HL-60/S4 (cell line): ENCODE results near the gene SERPINB8.
"Not testable (repeated sequence)": the region's sequence is repeated elsewhere in the genome, so short reads cannot be mapped to it uniquely, and the experiment has no call there.

ENCODE experiments used
- in situ Hi-C: fragments of 300-500 bp; cut with MboI; formaldehyde crosslinking; loops from 2 replicates; pipeline ENCODE4 v1.14.3; 2022; ENCODE audit warnings: low sequenced_read_pairs

SERPINB8 gene

GRCh38 chr18:63969942-63970808 lies at the start of gene SERPINB8:
Gene SERPINB8 (plus strand): TSS chr18:63970081. CDS start chr18:63978309, 8,228 bp downstream.
- in situ Hi-C loops: no loop called here

- in situ Hi-C loops: no loop called here
Observed at GRCh38 chr18:63922049-63922448, 47.8 kb upstream of the SERPINB8 start.

DNA sequence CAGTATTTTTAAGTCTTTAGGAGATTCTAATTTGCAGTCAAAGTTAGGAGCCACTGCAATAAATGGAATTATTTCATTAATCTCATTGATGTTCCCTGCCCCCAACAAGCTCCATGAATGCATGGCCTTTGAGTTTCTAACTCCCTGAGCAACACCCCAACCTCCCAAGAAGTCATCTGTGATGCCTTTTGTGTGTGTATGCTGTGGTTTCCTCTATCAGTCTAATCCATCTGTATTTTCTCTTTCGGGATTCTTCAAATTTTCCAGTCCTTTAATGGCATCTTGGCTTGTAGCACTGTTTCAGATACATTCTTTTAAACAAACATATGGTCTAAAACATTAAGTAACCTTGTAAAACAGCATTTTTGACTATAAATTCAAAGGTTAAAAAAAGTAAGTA lies 45.3 kb upstream of the SERPINB8 start:
- in situ Hi-C loops: no loop called here

GRCh38 chr18:63928331-63928730 lies 41.5 kb upstream of the SERPINB8 start:
- in situ Hi-C loops: no loop called here

GRCh38 chr18:63929369-63929768 lies 40.5 kb upstream of the SERPINB8 start:
- in situ Hi-C loops: not testable (repeated sequence)

DNA sequence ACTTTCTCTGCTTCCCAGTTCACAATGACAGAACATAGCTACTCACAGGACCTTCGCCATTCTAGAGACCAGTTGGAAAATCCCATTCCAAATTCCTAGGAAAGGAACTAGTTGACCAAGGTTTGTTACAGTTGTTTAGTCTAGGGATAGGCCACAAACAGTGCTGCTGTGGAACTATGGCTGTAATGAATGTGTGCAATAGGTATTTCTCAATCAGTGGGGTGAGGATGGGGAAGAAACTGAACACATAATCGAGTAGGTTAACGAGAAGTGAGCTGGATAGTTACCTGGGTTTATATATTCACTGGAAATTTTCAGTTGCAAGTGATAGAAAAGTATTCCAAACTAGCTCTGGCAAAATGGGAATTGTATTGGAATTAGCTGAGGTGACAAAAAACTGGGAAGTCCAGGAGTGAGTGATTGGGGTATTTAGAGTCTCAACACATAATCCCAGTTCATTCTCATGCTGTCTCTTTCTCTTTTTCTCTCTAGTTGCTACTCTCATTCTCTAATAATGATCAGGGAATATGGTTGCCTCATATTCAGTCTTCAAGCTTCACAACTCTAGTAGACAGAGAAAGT lies 39.0 kb upstream of the SERPINB8 start:
- in situ Hi-C loops: no loop called here

- in situ Hi-C loops: no loop called here
Observed at GRCh38 chr18:63936156-63936931, 33.5 kb upstream of the SERPINB8 start.

DNA sequence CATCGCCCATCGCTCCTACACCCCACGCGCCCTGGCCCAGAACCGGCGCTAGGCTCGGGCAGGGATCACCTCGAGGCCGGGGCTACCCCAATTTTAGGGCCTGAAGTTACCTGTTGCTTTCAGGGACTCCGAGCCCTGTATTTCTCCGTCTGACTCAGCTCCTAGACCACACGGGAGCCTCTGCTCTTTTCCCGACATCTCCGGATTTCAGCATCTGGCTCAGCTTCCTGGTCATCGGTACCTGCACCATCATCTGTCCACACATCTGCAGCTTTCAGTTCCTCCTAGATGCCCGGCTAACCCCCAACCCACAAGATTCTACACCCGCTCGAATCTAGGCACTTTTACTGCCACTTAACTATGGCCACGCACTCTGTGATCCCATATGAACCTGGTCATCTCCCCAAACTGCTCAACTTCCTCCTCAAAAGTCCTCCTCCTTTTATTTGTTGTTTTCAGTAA lies 32.9 kb upstream of the SERPINB8 start:
- in situ Hi-C loops: no loop called here

DNA sequence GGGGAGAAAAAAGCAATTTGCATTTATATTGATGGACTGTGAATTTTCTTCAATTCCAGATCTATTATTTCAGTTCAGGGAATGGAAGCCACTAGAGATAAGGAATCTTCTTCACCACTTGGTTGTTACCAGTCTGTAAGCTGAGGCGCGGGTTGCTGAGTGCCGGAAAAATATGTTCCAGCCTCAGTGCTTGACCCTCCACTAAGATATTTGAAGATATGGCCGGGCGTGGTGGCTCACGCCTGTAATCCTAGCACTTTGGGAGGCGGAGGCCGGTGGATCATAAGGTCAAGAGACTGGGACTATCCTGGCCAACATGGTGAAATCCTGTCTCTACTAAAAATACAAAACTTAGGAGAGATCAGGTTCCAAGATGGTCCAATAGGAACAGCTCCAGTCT lies 29.9 kb upstream of the SERPINB8 start:
- in situ Hi-C loops: no loop called here

GRCh38 chr18:63940543-63941050 lies 29.3 kb upstream of the SERPINB8 start:
- in situ Hi-C loops: not testable (repeated sequence)

GRCh38 chr18:63947051-63947790 lies 22.7 kb upstream of the SERPINB8 start:
- in situ Hi-C loops: no loop called here

DNA sequence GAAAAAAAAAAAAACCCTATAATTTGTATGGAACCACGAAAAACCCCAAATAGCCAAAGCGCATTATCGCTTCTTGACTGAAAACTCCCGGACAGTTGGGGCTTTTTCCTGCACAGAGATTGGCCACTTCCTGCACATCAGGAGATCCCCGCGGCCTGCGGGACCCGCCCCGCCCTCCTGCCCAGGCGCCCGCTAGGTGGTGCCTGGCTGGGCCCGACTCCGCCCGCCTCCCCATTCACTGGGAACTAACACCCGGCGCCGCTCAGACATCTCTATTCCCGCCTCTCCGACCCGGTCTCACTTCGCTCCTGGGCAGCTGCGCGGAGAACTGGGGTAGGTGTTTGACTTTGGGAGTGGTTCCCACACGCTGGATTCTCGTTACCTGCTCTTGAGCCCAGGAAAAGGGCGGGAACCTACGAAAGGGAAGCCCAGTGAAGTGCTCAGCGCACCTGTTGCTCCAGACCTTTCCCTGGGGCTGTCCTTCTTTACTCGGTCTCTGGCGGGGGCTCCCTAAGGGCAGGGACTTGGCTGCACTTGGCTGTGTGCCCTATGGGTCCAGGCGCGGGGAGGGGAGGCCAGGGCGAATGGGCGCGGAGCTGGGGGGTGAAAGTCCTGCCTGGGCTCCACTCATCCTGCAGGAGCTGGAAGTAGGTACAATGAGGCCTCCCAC lies 20.7 kb upstream of the SERPINB8 start, which contains the start of gene HMSD:
Gene HMSD, plus strand, starts transcription at position 234 of the 670 bp plus-strand sequence. CDS start 4,155 bp downstream, outside the sequence.
- in situ Hi-C loops: no loop called here

- in situ Hi-C loops: no loop called here
Observed at GRCh38 chr18:63951302-63951705, 18.6 kb upstream of the SERPINB8 start.

- in situ Hi-C loops: no loop called here
Observed at GRCh38 chr18:63953811-63954210, 16.1 kb upstream of the SERPINB8 start.

- in situ Hi-C loops: no loop called here
Observed at GRCh38 chr18:63956755-63957154, 13.1 kb upstream of the SERPINB8 start.

DNA sequence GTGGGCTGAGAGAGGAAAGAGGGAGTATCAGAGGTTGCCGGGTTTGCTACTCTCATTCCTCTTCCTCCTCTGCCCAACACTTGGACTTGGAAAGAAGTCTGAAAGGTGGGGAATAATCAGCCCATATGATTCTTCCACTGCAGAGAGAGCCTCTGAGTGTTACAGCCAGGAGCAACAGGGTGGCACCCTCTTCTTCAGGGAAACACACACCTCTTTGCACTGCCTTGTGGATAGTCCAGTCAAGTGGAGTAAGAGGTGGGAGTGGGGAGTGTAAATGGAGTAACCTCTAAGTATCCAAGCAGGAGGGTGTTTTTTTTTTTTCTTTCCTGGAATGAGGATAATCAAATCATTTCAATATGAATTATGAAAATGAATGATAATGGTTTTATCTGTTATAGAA lies 9.0 kb upstream of the SERPINB8 start:
- in situ Hi-C loops: no loop called here

DNA sequence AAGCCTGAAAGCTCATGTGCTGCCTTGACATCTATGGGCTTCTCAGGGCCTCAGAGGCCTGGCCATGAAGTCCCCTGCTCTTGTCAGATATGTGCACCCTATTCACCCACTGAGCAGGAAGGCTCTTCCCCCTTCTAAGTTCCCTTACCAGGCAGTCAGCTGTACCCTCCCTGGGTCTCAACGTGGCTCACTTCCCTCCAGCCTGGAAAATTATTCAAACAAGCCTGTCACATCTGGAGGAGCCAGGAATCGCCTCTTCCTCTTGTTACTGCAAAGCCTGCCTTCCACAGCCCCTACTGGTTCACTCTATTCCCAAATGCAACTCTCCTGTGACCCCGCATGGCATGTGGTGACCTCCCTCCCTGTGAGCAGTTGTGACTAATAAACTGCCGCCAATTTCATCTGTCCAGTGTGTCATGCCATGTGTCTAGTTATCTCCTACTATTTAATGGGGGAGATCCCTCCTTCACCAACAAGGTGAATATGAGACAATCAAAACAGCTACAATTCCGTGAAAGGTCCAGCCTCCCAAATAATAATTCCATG lies 8.4 kb upstream of the SERPINB8 start:
- in situ Hi-C loops: no loop called here

- in situ Hi-C loops: no loop called here
Observed at GRCh38 chr18:63962137-63962536, 7.7 kb upstream of the SERPINB8 start.

DNA sequence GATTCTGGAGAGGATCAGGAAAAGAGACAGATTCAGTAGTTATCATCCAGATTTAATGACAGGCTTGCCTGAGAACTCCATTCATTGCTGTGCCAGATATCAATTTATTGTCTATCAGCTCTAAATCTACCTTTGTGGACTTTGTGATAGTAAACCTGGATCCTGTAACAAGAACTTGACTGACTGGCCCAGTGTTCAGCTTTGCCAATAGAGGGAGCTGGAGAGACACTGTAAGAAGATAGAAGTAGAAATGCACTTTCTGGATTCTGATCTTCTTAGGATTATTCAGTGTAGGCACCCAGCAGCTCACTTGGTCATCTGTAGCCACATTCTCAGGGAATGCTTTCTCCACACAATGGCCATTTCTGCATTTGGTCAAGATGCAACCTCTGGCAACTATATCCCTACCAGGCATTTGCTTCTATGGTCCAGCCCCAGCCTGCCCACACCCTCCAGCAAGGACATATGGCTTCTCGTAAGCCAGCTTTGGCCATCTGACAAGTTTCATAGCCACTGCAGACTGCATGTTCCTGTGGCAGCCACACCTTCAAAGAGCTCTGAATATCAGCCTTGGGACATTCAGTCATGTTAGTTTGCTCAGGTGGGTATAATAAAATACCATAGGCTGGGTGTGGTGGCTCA lies 6.1 kb upstream of the SERPINB8 start:
- in situ Hi-C loops: no loop called here
